ENCODE measurements around the gene DNAJC7.

The DNAJC7 gene

GRCh38 chr17:41992576-41992975 is 24.7 kb downstream of the DNAJC7 start:
- no peaks in the 10 kb centered on the region for H3K27me3 ChIP-seq (ENCODE audit: control insufficient read depth in 1 of 2, insufficient read depth in 2 of 2, low read length in 2 of 2)
- H3K4me1 ChIP-seq (ENCODE audit: control insufficient read depth, insufficient read depth, low read length) = peaks cover 2% of the 10 kb centered on the region
- peaks cover 64 to 69% of the 10 kb centered on the region in 2 donors for H3K36me3 ChIP-seq (ENCODE audit: control insufficient read depth in 2 of 2, insufficient read depth in 2 of 2, low read length in 2 of 2)
- no peak overlapping the region for H3K9ac ChIP-seq (ENCODE audit: low read length in 2 of 2)
- no peak overlapping the region for H3K27ac ChIP-seq (ENCODE audit: low read length)
- H3K9me3 ChIP-seq (ENCODE audit: control insufficient read depth in 2 of 2, low read length in 2 of 2) = no peaks in the 10 kb centered on the region
- no peak overlapping the region for H3K4me3 ChIP-seq (ENCODE audit: low read length in 2 of 2)

- peaks cover 2% of the 10 kb centered on the region for H3K4me1 ChIP-seq (ENCODE audit: control insufficient read depth, insufficient read depth, low read length)
- H3K9me3 ChIP-seq (ENCODE audit: control insufficient read depth in 2 of 2, low read length in 2 of 2) = no peaks in the 10 kb centered on the region
- peaks cover 61 to 68% of the 10 kb centered on the region in 2 donors for H3K36me3 ChIP-seq (ENCODE audit: control insufficient read depth in 2 of 2, insufficient read depth in 2 of 2, low read length in 2 of 2)
- no peak overlapping the region for H3K27ac ChIP-seq (ENCODE audit: low read length)
- H3K9ac ChIP-seq (ENCODE audit: low read length in 2 of 2) = no peak overlapping the region
- no peaks in the 10 kb centered on the region for H3K27me3 ChIP-seq (ENCODE audit: control insufficient read depth in 1 of 2, insufficient read depth in 2 of 2, low read length in 2 of 2)
- no peak overlapping the region for H3K4me3 ChIP-seq (ENCODE audit: low read length in 2 of 2)
Measured at GRCh38 chr17:41989702-41990419, 27.4 kb downstream of the DNAJC7 start.

GRCh38 chr17:41988418-41988817 is 28.8 kb downstream of the DNAJC7 start:
- no peak overlapping the region for H3K4me3 ChIP-seq (ENCODE audit: low read length in 2 of 2)
- H3K4me1 ChIP-seq (ENCODE audit: control insufficient read depth, insufficient read depth, low read length) = peaks cover 2% of the 10 kb centered on the region
- peaks cover 66 to 72% of the 10 kb centered on the region in 2 donors for H3K36me3 ChIP-seq (ENCODE audit: control insufficient read depth in 2 of 2, insufficient read depth in 2 of 2, low read length in 2 of 2)
- H3K27ac ChIP-seq (ENCODE audit: low read length) = no peak overlapping the region
- H3K9ac ChIP-seq (ENCODE audit: low read length in 2 of 2) = no peak overlapping the region
- no peaks in the 10 kb centered on the region for H3K27me3 ChIP-seq (ENCODE audit: control insufficient read depth in 1 of 2, insufficient read depth in 2 of 2, low read length in 2 of 2)
- H3K9me3 ChIP-seq (ENCODE audit: control insufficient read depth in 2 of 2, low read length in 2 of 2) = no peaks in the 10 kb centered on the region

- peaks cover 2% of the 10 kb centered on the region for H3K4me1 ChIP-seq (ENCODE audit: control insufficient read depth, insufficient read depth, low read length)
- H3K27ac ChIP-seq (ENCODE audit: low read length) = no peak overlapping the region
- H3K27me3 ChIP-seq (ENCODE audit: control insufficient read depth in 1 of 2, insufficient read depth in 2 of 2, low read length in 2 of 2) = no peaks in the 10 kb centered on the region
- H3K9me3 ChIP-seq (ENCODE audit: control insufficient read depth in 2 of 2, low read length in 2 of 2) = no peaks in the 10 kb centered on the region
- no peak overlapping the region for H3K9ac ChIP-seq (ENCODE audit: low read length in 2 of 2)
- no peak overlapping the region for H3K4me3 ChIP-seq (ENCODE audit: low read length in 2 of 2)
- peaks cover 68 to 69% of the 10 kb centered on the region in 2 donors for H3K36me3 ChIP-seq (ENCODE audit: control insufficient read depth in 2 of 2, insufficient read depth in 2 of 2, low read length in 2 of 2)
Measured at GRCh38 chr17:41987642-41988041, 29.6 kb downstream of the DNAJC7 start.

- H3K9me3 ChIP-seq (ENCODE audit: control insufficient read depth in 2 of 2, low read length in 2 of 2) = no peaks in the 10 kb centered on the region
- no peaks in the 10 kb centered on the region for H3K27me3 ChIP-seq (ENCODE audit: control insufficient read depth in 1 of 2, insufficient read depth in 2 of 2, low read length in 2 of 2)
- peaks cover 68 to 69% of the 10 kb centered on the region in 2 donors for H3K36me3 ChIP-seq (ENCODE audit: control insufficient read depth in 2 of 2, insufficient read depth in 2 of 2, low read length in 2 of 2)
- H3K4me3 ChIP-seq (ENCODE audit: low read length in 2 of 2) = no peak overlapping the region
- no peaks in the 10 kb centered on the region for H3K4me1 ChIP-seq (ENCODE audit: control insufficient read depth, insufficient read depth, low read length)
- H3K9ac ChIP-seq (ENCODE audit: low read length in 2 of 2) = no peak overlapping the region
- no peak overlapping the region for H3K27ac ChIP-seq (ENCODE audit: low read length)
Measured at GRCh38 chr17:41986634-41987033, 30.6 kb downstream of the DNAJC7 start.

DNA sequence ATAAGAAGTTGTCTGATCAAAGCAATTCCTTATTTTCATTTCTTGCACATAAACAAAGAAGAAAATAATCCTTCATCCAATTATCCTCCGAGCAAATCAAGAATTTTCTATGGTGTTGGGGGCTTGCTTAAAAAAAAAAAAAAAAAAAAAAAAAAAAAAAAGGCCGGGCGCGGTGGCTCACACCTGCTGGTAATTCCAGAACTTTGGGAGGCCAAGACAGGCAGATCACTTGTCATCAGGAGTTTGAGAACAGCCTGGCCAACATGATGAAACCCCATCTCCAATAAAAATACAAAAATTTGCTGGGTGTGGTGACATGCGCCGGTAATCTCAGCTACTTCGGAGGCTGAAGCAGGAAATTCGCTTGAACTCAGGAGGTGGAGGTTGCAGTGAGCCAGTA is 31.3 kb downstream of the DNAJC7 start:
- H3K9ac ChIP-seq (ENCODE audit: low read length in 2 of 2) = no peak overlapping the region
- no peaks in the 10 kb centered on the region for H3K9me3 ChIP-seq (ENCODE audit: control insufficient read depth in 2 of 2, low read length in 2 of 2)
- H3K4me3 ChIP-seq (ENCODE audit: low read length in 2 of 2) = no peak overlapping the region
- no peaks in the 10 kb centered on the region for H3K4me1 ChIP-seq (ENCODE audit: control insufficient read depth, insufficient read depth, low read length)
- H3K36me3 ChIP-seq (ENCODE audit: control insufficient read depth in 2 of 2, insufficient read depth in 2 of 2, low read length in 2 of 2) = peaks cover 69% of the 10 kb centered on the region in 2 donors
- H3K27me3 ChIP-seq (ENCODE audit: control insufficient read depth in 1 of 2, insufficient read depth in 2 of 2, low read length in 2 of 2) = no peaks in the 10 kb centered on the region
- no peak overlapping the region for H3K27ac ChIP-seq (ENCODE audit: low read length)

- peaks cover 59 to 69% of the 10 kb centered on the region in 2 donors for H3K36me3 ChIP-seq (ENCODE audit: control insufficient read depth in 2 of 2, insufficient read depth in 2 of 2, low read length in 2 of 2)
- no peaks in the 10 kb centered on the region for H3K9me3 ChIP-seq (ENCODE audit: control insufficient read depth in 2 of 2, low read length in 2 of 2)
- H3K4me1 ChIP-seq (ENCODE audit: control insufficient read depth, insufficient read depth, low read length) = no peaks in the 10 kb centered on the region
- H3K27ac ChIP-seq (ENCODE audit: low read length) = no peak overlapping the region
- no peaks in the 10 kb centered on the region for H3K27me3 ChIP-seq (ENCODE audit: control insufficient read depth in 1 of 2, insufficient read depth in 2 of 2, low read length in 2 of 2)
- H3K9ac ChIP-seq (ENCODE audit: low read length in 2 of 2) = no peak overlapping the region
- H3K4me3 ChIP-seq (ENCODE audit: low read length in 2 of 2) = no peak overlapping the region
Measured at GRCh38 chr17:41984454-41984853, 32.8 kb downstream of the DNAJC7 start.

DNA sequence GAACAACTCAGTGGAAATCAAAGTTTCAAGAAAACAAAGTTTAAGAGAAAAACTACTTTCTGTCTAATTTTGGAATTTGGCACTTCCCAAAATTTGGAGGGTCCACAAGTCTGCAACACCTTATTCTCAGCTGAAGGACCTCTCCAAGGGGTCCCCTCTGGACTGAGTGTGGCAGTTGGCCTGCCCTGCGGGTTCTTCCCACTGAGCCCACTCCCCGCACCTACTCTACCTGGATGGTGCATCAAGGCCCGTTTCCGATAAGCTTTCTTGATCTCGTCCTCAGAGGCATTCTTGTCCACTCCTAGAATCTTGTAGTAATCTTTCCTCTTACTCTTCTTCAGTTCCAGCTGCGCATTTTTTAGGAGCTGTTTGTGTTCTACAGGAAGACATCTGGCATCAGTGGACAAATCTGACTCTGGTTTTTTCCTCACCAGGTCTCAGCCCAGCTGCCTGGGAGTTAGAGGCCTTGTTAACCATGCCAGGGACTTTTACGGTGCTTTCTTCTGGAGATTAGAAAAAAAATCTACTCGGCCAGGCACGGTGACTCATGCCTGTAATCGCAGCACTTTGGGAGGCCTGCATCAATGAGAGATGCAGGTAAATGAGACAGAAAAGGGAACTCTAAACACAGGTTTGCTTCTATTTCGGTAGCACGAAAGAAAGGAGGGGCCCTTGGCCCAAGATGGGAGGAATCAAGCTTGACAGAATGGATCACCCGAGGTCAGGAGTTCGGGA is 35.0 kb downstream of the DNAJC7 start:
- H3K36me3 ChIP-seq (ENCODE audit: control insufficient read depth in 2 of 2, insufficient read depth in 2 of 2, low read length in 2 of 2) = peaks cover 49 to 56% of the 10 kb centered on the region in 2 donors
- no peaks in the 10 kb centered on the region for H3K4me1 ChIP-seq (ENCODE audit: control insufficient read depth, insufficient read depth, low read length)
- no peaks in the 10 kb centered on the region for H3K9me3 ChIP-seq (ENCODE audit: control insufficient read depth in 2 of 2, low read length in 2 of 2)
- H3K27ac ChIP-seq (ENCODE audit: low read length) = peak overlapping the region; percentile 24
- H3K9ac ChIP-seq (ENCODE audit: low read length in 2 of 2) = no peak overlapping the region
- no peak overlapping the region for H3K4me3 ChIP-seq (ENCODE audit: low read length in 2 of 2)
- H3K27me3 ChIP-seq (ENCODE audit: control insufficient read depth in 1 of 2, insufficient read depth in 2 of 2, low read length in 2 of 2) = no peaks in the 10 kb centered on the region

- H3K9ac ChIP-seq (ENCODE audit: low read length in 2 of 2) = no peak overlapping the region
- peaks cover 14% of the 10 kb centered on the region for H3K4me1 ChIP-seq (ENCODE audit: control insufficient read depth, insufficient read depth, low read length)
- H3K27ac ChIP-seq (ENCODE audit: low read length) = no peak overlapping the region
- H3K27me3 ChIP-seq (ENCODE audit: control insufficient read depth in 1 of 2, insufficient read depth in 2 of 2, low read length in 2 of 2) = no peaks in the 10 kb centered on the region
- no peak overlapping the region for H3K4me3 ChIP-seq (ENCODE audit: low read length in 2 of 2)
- H3K9me3 ChIP-seq (ENCODE audit: control insufficient read depth in 2 of 2, low read length in 2 of 2) = no peaks in the 10 kb centered on the region
- peaks cover 45 to 61% of the 10 kb centered on the region in 2 donors for H3K36me3 ChIP-seq (ENCODE audit: control insufficient read depth in 2 of 2, insufficient read depth in 2 of 2, low read length in 2 of 2)
Measured at GRCh38 chr17:41977991-41978390, 39.2 kb downstream of the DNAJC7 start.

DNA sequence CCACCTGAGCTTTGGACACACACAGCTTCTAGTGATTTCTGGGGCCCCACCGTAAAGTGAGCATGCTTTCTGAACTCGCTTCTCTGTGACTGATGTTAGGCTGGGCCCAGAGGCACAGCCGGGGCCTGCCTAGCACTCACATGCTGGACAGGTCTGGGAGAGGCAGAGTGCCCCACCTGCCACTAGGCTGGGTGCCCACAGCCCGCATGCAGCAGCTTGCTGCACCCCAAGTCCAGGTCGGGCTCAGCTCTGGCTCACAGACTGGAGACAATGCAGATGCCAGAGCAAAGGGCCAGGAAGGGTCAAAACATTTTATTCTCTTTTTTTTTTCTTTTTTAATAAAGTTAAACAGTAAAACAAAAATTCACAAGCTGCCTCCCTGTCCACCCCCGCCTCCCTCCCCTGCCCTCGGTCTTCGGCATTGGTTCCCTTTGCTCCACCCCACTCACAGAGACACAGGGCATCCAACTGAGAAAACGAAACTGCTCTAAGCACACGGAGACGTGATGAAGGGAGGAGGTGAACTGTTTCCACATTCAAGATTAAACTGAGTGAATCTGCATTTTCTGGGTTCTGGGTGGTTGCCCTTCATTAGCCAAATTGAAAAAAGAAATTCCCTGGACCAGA is 41.0 kb downstream of the DNAJC7 start:
- Histone ChIP-seq H3K27ac (ENCODE audit: low read length) (peak overlapping the region; percentile 67), H3K36me3 (ENCODE audit: control insufficient read depth in 2 of 2, insufficient read depth in 2 of 2, low read length in 2 of 2) (peaks cover 47 to 62% of the 10 kb centered on the region in 2 donors), H3K4me1 (ENCODE audit: control insufficient read depth, insufficient read depth, low read length) (peaks cover 23% of the 10 kb centered on the region), H3K9ac (ENCODE audit: low read length in 2 of 2) (peak overlapping the region in 1 of 2 donors; percentile 37), H3K4me3 (ENCODE audit: low read length in 2 of 2) (peak overlapping the region in 1 of 2 donors; percentile 35), H3K27me3 (ENCODE audit: control insufficient read depth in 1 of 2, insufficient read depth in 2 of 2, low read length in 2 of 2) (no peaks in the 10 kb centered on the region), H3K9me3 (ENCODE audit: control insufficient read depth in 2 of 2, low read length in 2 of 2) (no peaks in the 10 kb centered on the region)
